Liver (tissue), 9 donors: Measurements from ENCODE around the gene OR2F2. TPM values are rescaled to one million over a fixed set of nuclear protein-coding genes. Genes with fewer than 3 reads are reported as not detected.

Source experiments
- DNase-seq: peaks from one replicate; pipeline ENCODE4 v3.0.0-alpha.2; 2017; ENCODE audit warnings: low spot score
- H3K27ac ChIP-seq, 2 donors: one replicate each; pipeline ENCODE4 v1.7.0; 2013; ENCODE audit warnings: inconsistent platforms in 2 of 2, low read length in 2 of 2, control low read depth in 1 of 2, low read depth in 1 of 2, mild to moderate bottlenecking in 1 of 2
- H3K27me3 ChIP-seq, 4 donors: one replicate each; pipeline versions ENCODE4 v1.6.1 to v1.7.0; 2013; ENCODE audit warnings: low read length in 3 of 4, inconsistent platforms in 1 of 4, mild to moderate bottlenecking in 1 of 4, moderate library complexity in 1 of 4; ENCODE audit not compliant: control insufficient read depth in 4 of 4, insufficient read depth in 4 of 4
- H3K36me3 ChIP-seq, 4 donors: one replicate each; pipeline versions ENCODE4 v1.6.1 to v1.7.0; 2013; ENCODE audit warnings: low read length in 3 of 4, mild to moderate bottlenecking in 3 of 4, low read depth in 1 of 4, moderate library complexity in 1 of 4; ENCODE audit not compliant: control insufficient read depth in 4 of 4, insufficient read depth in 3 of 4
- H3K4me1 ChIP-seq, 4 donors: one replicate each; pipeline versions ENCODE4 v1.6.1 to v1.7.0; 2013; ENCODE audit warnings: low read length in 3 of 4, mild to moderate bottlenecking in 3 of 4, moderate library complexity in 1 of 4; ENCODE audit not compliant: control insufficient read depth in 4 of 4, insufficient read depth in 4 of 4
- H3K4me3 ChIP-seq, 3 donors: one replicate each; pipeline versions ENCODE4 v1.6.1 to v1.7.0; 2013; ENCODE audit warnings: low read length in 3 of 3, control low read depth in 1 of 3, low read depth in 1 of 3, mild to moderate bottlenecking in 1 of 3
- H3K9ac ChIP-seq, 2 donors: one replicate each; pipeline ENCODE4 v1.7.0; 2013; ENCODE audit warnings: low read length in 2 of 2, mild to moderate bottlenecking in 2 of 2, moderate library complexity in 2 of 2, control low read depth in 1 of 2, low read depth in 1 of 2
- H3K9me3 ChIP-seq, 4 donors: one replicate each; pipeline versions ENCODE4 v1.6.1 to v1.7.0; 2013; ENCODE audit warnings: low read length in 3 of 4; ENCODE audit not compliant: control insufficient read depth in 4 of 4
- ATF3 ChIP-seq: IDR thresholded peaks from 2 replicates; pipeline ENCODE4 v1.6.1; 2016; ENCODE audit warnings: antibody characterized with exemption
- CTCF ChIP-seq: fragments of 150-350 bp; IDR thresholded peaks from 2 replicates; pipeline ENCODE4 v1.5.1; 2017; ENCODE audit warnings: improper control_type of control experiment, low read depth, low read length; ENCODE audit not compliant: missing input control
- EGR1 ChIP-seq, 2 donors: IDR thresholded peaks; 2 replicates each; pipeline ENCODE4 v1.6.1; 2016 to 2018; ENCODE audit warnings: antibody characterized with exemption in 2 of 2, low read depth in 2 of 2
- FOXA1 ChIP-seq: IDR thresholded peaks from 2 replicates; pipeline ENCODE4 v1.6.1; 2016; ENCODE audit warnings: antibody characterized with exemption
- FOXA2 ChIP-seq: IDR thresholded peaks from 2 replicates; pipeline ENCODE4 v1.6.1; 2016; ENCODE audit warnings: antibody characterized with exemption
- GABPA ChIP-seq, 2 donors: IDR thresholded peaks in 1 of 2; conservative IDR thresholded peaks in 1 of 2; 2 replicates each; pipeline ENCODE4 v1.6.1; 2016; ENCODE audit warnings: antibody characterized with exemption in 2 of 2, mild to moderate bottlenecking in 1 of 2, moderate library complexity in 1 of 2
- HNF4A ChIP-seq, 2 donors: conservative IDR thresholded peaks; 2 replicates each; pipeline ENCODE4 v1.6.1; 2016; ENCODE audit warnings: antibody characterized with exemption in 2 of 2, mild to moderate bottlenecking in 2 of 2
- HNF4G ChIP-seq: IDR thresholded peaks from 2 replicates; pipeline ENCODE4 v1.6.1; 2016; ENCODE audit warnings: antibody characterized with exemption
- JUND ChIP-seq, 2 donors: IDR thresholded peaks; 2 replicates each; pipeline ENCODE4 v1.6.1; 2016; ENCODE audit warnings: antibody characterized with exemption in 2 of 2
- MAX ChIP-seq: IDR thresholded peaks from 2 replicates; pipeline ENCODE4 v1.6.1; 2016; ENCODE audit warnings: antibody characterized with exemption
- NR2F2 ChIP-seq: IDR thresholded peaks from 2 replicates; pipeline ENCODE4 v1.6.1; 2016; ENCODE audit warnings: antibody characterized with exemption
- RAD21 ChIP-seq, 2 donors: IDR thresholded peaks; 2 replicates each; pipeline ENCODE4 v1.6.1; 2016; ENCODE audit warnings: antibody characterized with exemption in 2 of 2, mild to moderate bottlenecking in 2 of 2
- REST ChIP-seq: IDR thresholded peaks from 2 replicates; pipeline ENCODE4 v1.6.1; 2016; ENCODE audit warnings: antibody characterized with exemption, mild to moderate bottlenecking
- RXRA ChIP-seq, 2 donors: IDR thresholded peaks; 2 replicates each; pipeline ENCODE4 v1.6.1; 2017 to 2018; ENCODE audit warnings: antibody characterized with exemption in 2 of 2, mild to moderate bottlenecking in 1 of 2
- SP1 ChIP-seq: IDR thresholded peaks from 2 replicates; pipeline ENCODE4 v1.6.1; 2018; ENCODE audit warnings: antibody characterized with exemption, mild to moderate bottlenecking
- TAF1 ChIP-seq: conservative IDR thresholded peaks from 2 replicates; pipeline ENCODE4 v1.6.1; 2016; ENCODE audit warnings: antibody characterized with exemption, mild to moderate bottlenecking
- YY1 ChIP-seq: IDR thresholded peaks from 2 replicates; pipeline ENCODE4 v1.6.1; 2016; ENCODE audit warnings: antibody characterized with exemption, mild to moderate bottlenecking
- ZBTB33 ChIP-seq: IDR thresholded peaks from 2 replicates; pipeline ENCODE4 v1.6.1; 2016; ENCODE audit warnings: antibody characterized with exemption
- WGBS: extraction: QIAGEN DNeasy Blood & Tissue Kit; methylation state at CpG from one replicate; pipeline ENCODE4 v1.1.7; 2013; 5-methylcytosine and 5-hydroxymethylcytosine counted together
- polyA plus RNA-seq, 2 donors: library from polyadenylated mRNA; stranded (reverse) in 1 of 2; unstranded in 1 of 2; fragments of 200-250 nt in 1 of 2; fragments of >200 nt in 1 of 2; fragmentation: Nextera tagmentation in 1 of 2; extraction: Ambion mirVana in 1 of 2; gene quantifications; one replicate each; pipeline versions ENCODE4 v1.2.1 to v1.2.3, GENCODE V29; 2013 to 2015
- total RNA-seq, 2 donors: library from RNA; depleted of rRNA; stranded (reverse); fragments of >200 nt; gene quantifications; one replicate each; pipeline ENCODE4 v1.2.3, GENCODE V29; 2014
- donor health status: healthy.
- donor health status: healthy.
- donor health status: healthy.
- donor health status: healthy.
- donor health status: healthy.

OR2F2 gene
- total and polyA plus RNA-seq, 4 donors = not detected

- Histone ChIP-seq H3K9ac (no peak overlapping the region), H3K27ac (no peak overlapping the region), H3K36me3 (no peaks in the 10 kb centered on the region), H3K9me3 (no peaks in the 10 kb centered on the region), H3K27me3 (no peaks in the 10 kb centered on the region), H3K4me1 (no peaks in the 10 kb centered on the region), H3K4me3 (no peak overlapping the region)
- TF ChIP-seq HNF4A (conservative IDR thresholded peaks at IDR 0.05) = peak; percentile 73
- no peak for TF ChIP-seq REST
- no peak for TF ChIP-seq FOXA1
- TF ChIP-seq ATF3 = no peak
- TF ChIP-seq YY1 = no peak
- TF ChIP-seq HNF4G = peak; percentile 31
- TF ChIP-seq FOXA2 = no peak
- no peak for TF ChIP-seq ZBTB33
- TF ChIP-seq CTCF = no peak
- TF ChIP-seq RAD21 (IDR thresholded peaks at IDR 0.05) = peak in 1 of 2 donors; percentile 19
- TF ChIP-seq RXRA (IDR thresholded peaks at IDR 0.05) = peak; percentile 81 to 92
- TF ChIP-seq MAX = no peak
- TF ChIP-seq SP1 = peak; percentile 89
- TF ChIP-seq NR2F2 = no peak
- no peak for TF ChIP-seq TAF1
- TF ChIP-seq GABPA (IDR thresholded peaks at IDR 0.05 in 1 of 2, conservative IDR thresholded peaks at IDR 0.05 in 1 of 2) = no peak
- TF ChIP-seq JUND (IDR thresholded peaks at IDR 0.05) = no peak
- no peak for TF ChIP-seq EGR1 (IDR thresholded peaks at IDR 0.05; ENCODE audit: low read depth in 2 of 2)
- 68% methylated on average over 5 of the region's 5 CpGs for WGBS
- no peak for DNase-seq
Measured at GRCh38 chr7:143906895-143907294, 28.1 kb upstream of the OR2F2 start.
